Inflammatory macrophage treated with lipopolysaccharide for 1 hour (primary cell): ENCODE data around the gene IL1RAPL1.

Experiments used
- DNase-seq, 2 donors: peaks; one replicate each; pipeline ENCODE4 v3.0.0-alpha.2; 2020 to 2022

Gene IL1RAPL1

GRCh38 chrX:29941287-29941686, 1354.0 kb downstream of the IL1RAPL1 start:
- DNase-seq = no peak

GRCh38 chrX:29947225-29947624, 1360.0 kb downstream of the IL1RAPL1 start:
- no peak for DNase-seq

GRCh38 chrX:29948653-29949052, 1361.4 kb downstream of the IL1RAPL1 start:
- no peak for DNase-seq

GRCh38 chrX:29952016-29952415, 1364.8 kb downstream of the IL1RAPL1 start:
- no peak for DNase-seq

- no peak for DNase-seq
Observed at GRCh38 chrX:29962061-29962460, 1374.8 kb downstream of the IL1RAPL1 start.

GRCh38 chrX:29965634-29966033, 1378.4 kb downstream of the IL1RAPL1 start:
- no peak for DNase-seq

GRCh38 chrX:29992083-29992482, 1404.8 kb downstream of the IL1RAPL1 start:
- no peak for DNase-seq

- no peak for DNase-seq
Observed at GRCh38 chrX:30005813-30006212, 1418.6 kb downstream of the IL1RAPL1 start.
